ENCODE results near the gene TEN1.

GRCh38 chr17:76033139-76033538, 54.1 kb downstream of the TEN1 start:
- TF ChIP-seq CTCF (IDR thresholded peaks at IDR 0.05) (no peak), POLR2A (IDR thresholded peaks at IDR 0.05) (no peak)

All from body of pancreas (tissue), 4 donors.